ENCODE data around the gene AKAP10. TPM values are rescaled to one million over a fixed set of nuclear protein-coding genes. Genes with fewer than 3 reads are reported as not detected.
"Not testable (repeated sequence)": the region's sequence is repeated elsewhere in the genome, so short reads cannot be mapped to it uniquely, and the experiment has no call there.

AKAP10 gene
- total RNA-seq, 1 donor from 2014 or later, result 44.8 TPM

GRCh38 chr17:19978805-19979211 is 1.2 kb upstream of the AKAP10 start:
- no peak for DNase-seq (ENCODE audit: low spot score)

GRCh38 chr17:19978209-19978802 is 678 bp upstream of the AKAP10 start:
- no peak for DNase-seq (ENCODE audit: low spot score)

- no peak for DNase-seq (ENCODE audit: low spot score)
Observed at GRCh38 chr17:19975601-19976000, 2.0 kb downstream of the AKAP10 start.

GRCh38 chr17:19973156-19973555 is 4.5 kb downstream of the AKAP10 start:
- no peak for DNase-seq (ENCODE audit: low spot score)

- not testable (repeated sequence) for DNase-seq (ENCODE audit: low spot score)
Observed at GRCh38 chr17:19962954-19963353, 14.7 kb downstream of the AKAP10 start.

GRCh38 chr17:19958023-19958422 is 19.6 kb downstream of the AKAP10 start:
- no peak for DNase-seq (ENCODE audit: low spot score)

GRCh38 chr17:19955099-19955498 is 22.5 kb downstream of the AKAP10 start:
- DNase-seq (ENCODE audit: low spot score), result no peak

GRCh38 chr17:19951411-19951810 is 26.2 kb downstream of the AKAP10 start:
- not testable (repeated sequence) for DNase-seq (ENCODE audit: low spot score)

- not testable (repeated sequence) for DNase-seq (ENCODE audit: low spot score)
Observed at GRCh38 chr17:19950624-19951195, 26.9 kb downstream of the AKAP10 start.

- DNase-seq (ENCODE audit: low spot score), result no peak
Observed at GRCh38 chr17:19948116-19948943, 29.3 kb downstream of the AKAP10 start.

- DNase-seq (ENCODE audit: low spot score), result no peak
Observed at GRCh38 chr17:19946921-19947320, 30.7 kb downstream of the AKAP10 start.

GRCh38 chr17:19945009-19945626 is 32.5 kb downstream of the AKAP10 start:
- no peak for DNase-seq (ENCODE audit: low spot score)

GRCh38 chr17:19943599-19943998 is 34.0 kb downstream of the AKAP10 start:
- no peak for DNase-seq (ENCODE audit: low spot score)

GRCh38 chr17:19943026-19943425 is 34.6 kb downstream of the AKAP10 start:
- DNase-seq (ENCODE audit: low spot score), result no peak

GRCh38 chr17:19940722-19941464 is 36.7 kb downstream of the AKAP10 start:
- DNase-seq (ENCODE audit: low spot score), result no peak

GRCh38 chr17:19939993-19940721 is 37.5 kb downstream of the AKAP10 start:
- DNase-seq (ENCODE audit: low spot score), result no peak

- DNase-seq (ENCODE audit: low spot score), result no peak
Observed at GRCh38 chr17:19938736-19939135, 38.9 kb downstream of the AKAP10 start.

GRCh38 chr17:19937522-19937921 is 40.1 kb downstream of the AKAP10 start:
- no peak for DNase-seq (ENCODE audit: low spot score)

- DNase-seq (ENCODE audit: low spot score), result no peak
Observed at GRCh38 chr17:19935169-19935568, 42.5 kb downstream of the AKAP10 start.

GRCh38 chr17:19933628-19934027 is 44.0 kb downstream of the AKAP10 start:
- DNase-seq (ENCODE audit: low spot score), result no peak

GRCh38 chr17:19933221-19933620 is 44.4 kb downstream of the AKAP10 start:
- DNase-seq (ENCODE audit: low spot score), result no peak
